Fibroblast of the aortic adventitia (primary cell): ENCODE data around the gene RNF169. TPM values are rescaled to one million over a fixed set of nuclear protein-coding genes. Genes with fewer than 3 reads are reported as not detected.
A peak's percentile ranks its signal among the peaks of the same experiment; 100 is the strongest.

Experiments used
- DNase-seq: peaks from one replicate; pipeline ENCODE4 v3.0.0-alpha.2; 2010; ENCODE audit warnings: low read depth
- H3K4me3 ChIP-seq: 2 replicates; pipeline ENCODE4 v1.5.1; 2011; ENCODE audit warnings: low read depth, mild to moderate bottlenecking, control low read depth, low read length, moderate library complexity
- CTCF ChIP-seq: IDR thresholded peaks from 2 replicates; pipeline ENCODE4 v1.5.1; 2011; ENCODE audit warnings: mild to moderate bottlenecking, low read length, control low read depth, inconsistent platforms; ENCODE audit not compliant: insufficient read depth
- total RNA-seq: library from RNA; depleted of rRNA; stranded (reverse); fragments of >200 nt; gene quantifications from 2 replicates; pipeline ENCODE4 v1.2.3, GENCODE V29; 2012; ENCODE audit warnings: low replicate concordance

Gene RNF169
- total RNA-seq, 1 donor: 28.5 TPM

- TF ChIP-seq CTCF: no peak
These were observed 35.6 kb downstream of the RNF169 start for GRCh38 chr11:74784234-74784633.

GRCh38 chr11:74784726-74785125, 36.1 kb downstream of the RNF169 start:
- TF ChIP-seq CTCF: no peak
- DNase-seq: no peak
- no peak overlapping the region for H3K4me3 ChIP-seq

More at GRCh38 chr11:74784234-74784633, 35.6 kb downstream of the RNF169 start:
- H3K4me3 ChIP-seq: no peak overlapping the region
- DNase-seq: peak; percentile 11

GRCh38 chr11:74786574-74786973, 37.9 kb downstream of the RNF169 start:
- no peak for DNase-seq
- H3K4me3 ChIP-seq: no peak overlapping the region
- no peak for TF ChIP-seq CTCF

- no peak for DNase-seq
- H3K4me3 ChIP-seq: no peak overlapping the region
- no peak for TF ChIP-seq CTCF
These were observed 42.9 kb downstream of the RNF169 start for GRCh38 chr11:74791333-74792100.

GRCh38 chr11:74806267-74806666, 57.6 kb downstream of the RNF169 start:
- DNase-seq: no peak
- no peak for TF ChIP-seq CTCF
- H3K4me3 ChIP-seq: no peak overlapping the region

- no peak overlapping the region for H3K4me3 ChIP-seq
- no peak for TF ChIP-seq CTCF
- peak; percentile 26 for DNase-seq
These were observed 61.2 kb downstream of the RNF169 start for GRCh38 chr11:74809801-74810200.

- no peak for TF ChIP-seq CTCF
- H3K4me3 ChIP-seq: no peak overlapping the region
- no peak for DNase-seq
These were observed 67.3 kb downstream of the RNF169 start for GRCh38 chr11:74815966-74816365.
